Tongue (tissue), 2 donors: Measurements from ENCODE around the gene RELA. TPM values are rescaled to one million over a fixed set of nuclear protein-coding genes. Genes with fewer than 3 reads are reported as not detected.
A peak's percentile ranks its signal among the peaks of the same experiment; 100 is the strongest.
"Not testable (repeated sequence)": the region's sequence is repeated elsewhere in the genome, so short reads cannot be mapped to it uniquely, and the experiment has no call there.

ENCODE experiments used
- DNase-seq: peaks from one replicate; pipeline ENCODE4 v3.0.0-alpha.2; 2015
- total RNA-seq: library from RNA; depleted of rRNA; stranded (reverse); fragments of >200 nt; gene quantifications from one replicate; pipeline ENCODE4 v1.2.3, GENCODE V29; 2014

RELA gene
- total RNA-seq, 1 donor from 2014 or later: 18.8 TPM

GRCh38 chr11:65663639-65664200 is 1.0 kb upstream of the RELA start:
- peak; percentile 84 for DNase-seq

DNA sequence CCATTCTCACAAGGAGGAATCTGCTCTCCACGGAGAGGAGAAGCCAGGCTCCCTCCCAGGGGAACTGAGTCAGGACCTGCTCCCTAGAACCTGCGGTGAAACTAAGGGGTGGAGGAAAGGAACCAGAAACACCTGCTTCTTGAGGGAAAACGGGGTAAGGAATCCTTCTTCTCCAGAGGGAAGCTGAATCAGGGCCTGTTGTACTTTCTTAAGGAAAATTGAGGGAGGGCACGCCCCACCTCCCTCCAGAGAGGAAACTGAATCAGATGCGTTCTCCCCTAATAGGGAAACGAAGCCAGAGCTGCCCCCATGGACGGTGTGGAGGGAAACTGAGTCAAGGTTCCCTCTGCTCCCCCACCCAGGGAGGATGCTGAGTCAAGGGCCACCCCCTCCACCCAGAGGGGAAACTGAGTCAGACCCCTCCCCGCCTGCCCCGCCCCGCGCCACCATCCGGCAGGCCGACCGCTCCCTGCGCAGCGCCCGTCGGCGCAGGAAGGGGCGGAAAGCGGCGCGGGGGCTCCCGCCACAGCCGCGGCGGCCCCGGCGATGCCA is 393 bp downstream of the RELA start:
- no peak for DNase-seq

- DNase-seq: no peak
Measured at GRCh38 chr11:65661599-65662246, 993 bp downstream of the RELA start.

- DNase-seq: not testable (repeated sequence)
Measured at GRCh38 chr11:65660908-65661307, 1.8 kb downstream of the RELA start.

GRCh38 chr11:65660038-65660437 is 2.7 kb downstream of the RELA start:
- DNase-seq: no peak

DNA sequence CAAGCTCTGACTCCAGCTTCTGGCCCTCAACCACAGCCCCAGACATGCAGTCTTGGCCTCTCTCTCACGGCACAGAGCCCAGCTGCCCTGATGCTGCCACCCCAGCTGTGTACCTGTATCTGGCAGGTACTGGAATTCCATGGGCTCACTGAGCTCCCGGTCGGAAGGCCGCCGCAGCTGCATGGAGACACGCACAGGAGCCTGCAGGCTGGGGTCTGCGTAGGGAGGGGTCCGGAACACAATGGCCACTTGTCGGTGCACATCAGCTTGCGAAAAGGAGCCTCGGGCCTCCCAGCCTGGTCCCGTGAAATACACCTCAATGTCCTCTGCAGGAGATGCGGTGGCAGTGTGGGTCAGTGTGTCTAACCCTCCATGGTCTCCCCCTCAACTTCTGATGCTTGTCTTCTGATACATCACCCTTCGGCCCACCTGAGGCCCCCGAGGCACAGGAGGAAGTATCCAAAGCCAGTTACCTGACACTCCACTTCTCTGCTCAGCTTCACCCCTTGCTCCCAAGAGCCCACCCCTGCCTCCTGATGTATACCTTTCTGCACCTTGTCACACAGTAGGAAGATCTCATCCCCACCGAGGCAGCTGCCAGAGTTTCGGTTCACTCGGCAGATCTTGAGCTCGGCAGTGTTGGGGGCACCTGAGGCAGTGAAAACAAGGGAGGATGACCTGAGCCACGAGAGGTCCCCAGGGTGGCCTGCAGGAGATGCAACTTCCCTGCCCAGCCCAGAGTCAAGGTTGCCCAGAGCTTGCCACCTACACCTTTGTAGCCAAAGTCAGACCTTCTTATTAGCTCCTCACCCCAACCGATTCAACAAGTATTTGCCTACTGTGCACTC is 4.3 kb downstream of the RELA start:
- DNase-seq: no peak

- DNase-seq: no peak
Measured at GRCh38 chr11:65657426-65657825, 5.3 kb downstream of the RELA start.

DNA sequence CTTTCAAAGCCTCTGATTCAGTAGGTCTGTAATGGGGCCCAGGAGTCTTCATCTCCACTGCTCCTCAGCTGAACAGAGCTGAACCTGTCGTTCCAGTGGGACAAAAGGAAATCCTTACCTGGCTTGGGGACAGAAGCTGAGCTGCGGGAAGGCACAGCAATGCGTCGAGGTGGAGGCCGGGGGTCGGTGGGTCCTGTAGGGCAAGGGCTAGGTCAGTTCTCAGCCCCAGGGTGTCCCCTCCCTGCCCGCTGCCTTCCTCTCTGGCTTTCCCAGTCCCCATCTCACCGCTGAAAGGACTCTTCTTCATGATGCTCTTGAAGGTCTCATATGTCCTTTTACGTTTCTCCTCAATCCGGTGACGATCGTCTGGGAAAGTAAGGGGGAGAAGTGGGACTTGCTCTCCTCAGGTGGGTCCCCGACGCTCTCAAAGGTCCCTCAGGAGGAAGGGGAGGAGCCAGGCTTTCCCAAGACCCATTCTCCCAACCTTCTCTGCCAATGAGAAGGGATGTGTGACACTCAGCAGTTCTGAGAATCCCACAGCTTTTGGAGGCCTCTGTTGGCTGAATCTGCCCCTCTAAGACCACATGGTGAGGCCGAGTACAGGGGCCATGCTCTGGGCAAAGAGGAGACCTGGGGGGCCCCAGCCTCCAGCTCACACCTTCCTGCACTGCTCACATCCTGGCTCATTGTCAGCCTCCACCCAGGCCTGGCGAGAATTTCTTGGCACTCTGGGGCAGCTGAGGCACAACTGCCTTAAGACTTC is 7.0 kb downstream of the RELA start:
- DNase-seq: no peak

DNA sequence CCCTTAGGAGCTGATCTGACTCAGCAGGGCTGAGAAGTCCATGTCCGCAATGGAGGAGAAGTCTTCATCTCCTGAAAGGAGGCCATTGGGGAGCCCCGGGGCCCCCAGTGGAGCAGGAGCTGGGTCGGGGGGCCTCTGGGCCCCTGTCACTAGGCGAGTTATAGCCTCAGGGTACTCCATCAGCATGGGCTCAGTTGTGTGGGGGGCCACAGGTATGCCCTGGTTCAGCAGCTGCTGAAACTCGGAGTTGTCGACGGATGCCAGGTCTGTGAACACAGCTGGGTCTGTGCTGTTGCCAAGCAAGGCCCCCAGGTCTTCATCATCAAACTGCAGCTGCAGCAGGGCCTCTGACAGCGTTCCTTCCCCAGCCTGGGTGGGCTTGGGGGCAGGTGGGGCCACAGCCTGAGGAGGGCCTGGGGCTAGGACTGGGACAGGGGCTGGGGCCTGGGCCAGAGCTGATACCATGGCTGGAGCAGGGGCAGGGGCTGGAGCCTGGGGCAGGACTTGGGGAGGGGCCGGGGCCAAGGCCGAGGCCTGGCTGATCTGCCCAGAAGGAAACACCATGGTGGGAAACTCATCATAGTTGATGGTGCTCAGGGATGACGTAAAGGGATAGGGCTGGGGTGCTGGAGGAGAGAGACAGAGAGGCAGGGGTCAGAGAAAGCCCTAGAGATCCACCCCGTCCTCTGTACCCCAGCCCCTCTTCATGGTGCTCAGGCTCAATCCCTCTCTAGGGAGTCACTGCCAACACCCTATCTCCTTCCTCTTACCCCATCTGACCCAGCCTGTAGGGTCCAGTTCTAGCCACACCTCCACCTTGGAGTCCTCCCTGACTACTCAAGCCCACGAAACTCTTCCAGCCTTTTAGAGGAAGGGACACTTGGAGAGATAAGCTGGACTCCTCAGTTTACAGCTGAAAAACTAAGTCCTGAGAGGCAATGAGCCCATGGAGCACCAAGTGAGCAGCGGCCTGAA is 8.1 kb downstream of the RELA start:
- no peak for DNase-seq

GRCh38 chr11:65653229-65654225 is 9.2 kb downstream of the RELA start:
- DNase-seq: no peak

DNA sequence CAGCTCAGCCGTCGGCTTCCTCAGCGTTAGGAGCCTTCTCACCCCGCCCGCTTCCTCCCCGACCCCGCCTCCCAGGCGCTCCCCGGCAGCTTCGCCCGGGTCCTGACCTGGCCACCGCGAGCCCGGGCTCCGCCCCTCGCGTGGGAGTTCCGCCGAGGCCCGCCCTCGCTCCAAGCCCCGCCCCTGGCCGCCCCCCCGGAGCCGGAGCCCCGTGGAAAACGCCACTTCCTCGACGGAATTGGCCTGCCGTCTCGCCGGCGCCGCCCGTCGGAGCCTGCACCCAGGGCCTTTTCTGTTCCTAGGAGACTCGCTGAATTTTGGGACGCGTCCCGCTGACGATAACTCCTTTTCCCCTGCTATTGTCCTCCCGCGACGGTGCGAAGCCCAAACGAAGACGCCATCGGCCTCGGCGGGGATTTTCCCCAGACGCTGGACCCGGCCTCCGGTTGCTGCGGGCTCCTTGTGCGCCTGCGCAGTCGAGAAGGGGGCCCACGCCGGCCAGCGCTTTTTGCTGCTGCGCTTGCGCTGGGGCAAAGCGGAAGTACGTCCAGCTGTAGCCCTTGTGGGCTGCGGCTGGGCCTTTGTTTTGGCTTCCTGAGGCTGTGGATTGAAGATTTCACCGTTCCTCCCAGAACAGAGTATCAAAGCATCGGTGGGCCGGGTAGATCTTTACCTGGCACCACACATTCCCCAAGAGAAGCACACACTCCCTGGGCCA is 10.0 kb downstream of the RELA start:
- DNase-seq: peak; percentile 97

DNA sequence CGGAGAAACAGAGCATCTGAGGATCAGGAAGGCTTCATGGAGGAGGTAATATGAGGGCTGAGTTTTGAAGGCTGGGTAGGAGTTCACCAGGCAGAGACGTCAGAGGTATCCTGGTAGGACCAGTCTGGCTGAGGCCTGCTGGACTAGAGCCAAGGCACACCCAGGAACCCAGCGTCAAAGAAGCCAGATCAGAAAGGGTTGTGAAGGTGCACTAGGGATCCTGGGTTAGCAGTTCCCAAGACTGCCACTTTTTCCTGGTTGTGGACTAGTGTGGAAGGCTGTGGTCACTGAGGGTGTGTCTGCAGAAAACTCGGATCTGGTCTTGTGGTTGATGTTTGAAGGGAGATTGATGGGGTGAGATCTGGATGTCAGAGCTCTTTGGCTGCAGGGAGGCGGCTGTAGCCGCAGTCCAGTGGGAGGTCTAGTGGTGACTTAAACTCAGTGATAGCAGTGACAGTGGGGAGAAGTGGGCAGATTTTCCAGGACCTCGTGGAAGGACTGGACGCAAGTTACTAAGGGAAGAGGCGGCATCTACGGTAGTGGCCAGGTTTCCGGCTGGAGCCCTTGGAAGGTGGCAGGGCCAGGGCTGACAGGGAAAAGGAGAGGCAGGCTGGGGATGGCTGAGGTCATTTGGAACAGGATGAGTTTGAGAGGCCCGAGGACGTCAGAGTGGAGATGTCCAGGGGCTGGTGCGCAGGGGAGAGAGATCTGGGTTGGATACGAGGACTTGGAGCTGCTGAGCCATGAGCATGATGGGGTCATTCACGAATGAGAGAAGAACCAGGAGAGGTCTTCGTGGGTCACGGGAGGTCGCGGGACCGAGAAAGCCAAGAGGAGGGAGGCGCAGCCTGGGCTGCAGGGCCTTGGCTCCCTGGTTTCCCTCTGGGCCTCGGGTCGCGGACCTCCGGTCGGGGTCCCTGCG is 10.9 kb downstream of the RELA start:
- DNase-seq: peak; percentile 45

DNA sequence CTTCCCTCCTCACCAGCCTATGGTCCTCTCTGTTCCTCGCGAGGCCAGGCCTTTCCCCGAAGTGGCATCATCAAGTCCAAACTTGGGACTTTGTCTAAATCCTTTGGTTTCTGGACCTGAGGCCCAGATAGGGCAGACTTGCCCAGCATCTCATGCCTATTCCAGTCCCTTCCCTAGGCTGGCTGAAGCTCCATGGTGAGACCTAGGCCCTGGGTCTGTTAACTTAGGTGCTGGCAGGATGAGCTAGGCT is 11.5 kb downstream of the RELA start:
- no peak for DNase-seq

- DNase-seq: no peak
Measured at GRCh38 chr11:65650547-65651338, 12.0 kb downstream of the RELA start.

GRCh38 chr11:65649656-65650546 is 12.8 kb downstream of the RELA start:
- no peak for DNase-seq

DNA sequence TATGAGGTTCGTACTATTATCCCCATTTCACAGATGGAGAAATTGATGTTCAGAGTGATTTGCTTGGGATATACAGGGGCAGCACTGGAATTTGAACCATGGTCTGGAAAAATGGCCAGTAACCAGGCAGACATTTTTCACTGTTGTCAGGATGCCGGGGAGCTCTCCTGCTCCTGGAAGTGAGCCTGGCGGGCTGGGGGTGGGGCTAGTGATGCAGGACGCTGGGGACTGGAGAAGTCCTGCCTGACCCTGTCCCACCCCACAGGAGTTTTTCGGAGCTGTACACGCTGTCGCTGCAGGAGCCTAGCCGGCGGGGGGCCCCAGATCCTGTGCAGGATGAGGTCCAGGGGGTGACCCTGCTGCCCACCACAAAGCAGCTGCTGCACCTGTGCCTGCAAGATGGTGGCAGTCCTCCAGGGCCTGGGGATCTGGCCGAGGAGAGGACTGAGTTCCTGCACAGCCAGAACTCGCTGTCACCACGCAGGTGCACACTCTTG is 13.7 kb downstream of the RELA start:
- peak; percentile 45 for DNase-seq
